Measurements from ENCODE around the gene IFNL3. TPM values are rescaled to one million over a fixed set of nuclear protein-coding genes. Genes with fewer than 3 reads are reported as not detected.
A peak's percentile ranks its signal among the peaks of the same experiment; 100 is the strongest.

The IFNL3 gene
- total and polyA plus RNA-seq, 2 of the 13 experiments (the other 11 are each of a cell fraction or from before 2014, with no cell fraction given) = not detected

DNA sequence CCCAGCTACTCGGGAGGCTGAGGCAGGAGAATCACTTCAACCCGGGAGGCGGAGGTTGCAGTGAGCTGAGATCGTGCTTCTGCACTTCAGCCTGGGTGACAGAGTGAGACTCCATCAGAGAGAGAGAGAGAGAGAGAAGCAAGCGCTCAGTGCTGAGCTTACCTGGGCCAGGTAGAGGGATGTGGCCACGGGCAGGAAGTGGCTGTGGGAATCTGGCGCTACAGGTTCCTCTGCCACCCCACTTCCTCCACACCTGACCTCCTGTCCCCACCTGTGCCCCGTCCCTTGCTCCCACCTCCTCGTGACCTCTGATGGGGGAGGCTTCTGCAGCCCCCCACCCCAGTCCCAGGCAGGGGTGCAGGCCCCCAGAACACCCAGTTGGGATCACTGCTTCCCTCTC, 49.1 kb downstream of the IFNL3 start:
- in situ Hi-C loops (cut with HindIII; ENCODE audit: extremely low pct_ligation_motif_present, low pct_unique_long_range_greater_than_20kb) = no loop called here
- H3K36me3 ChIP-seq (replicated peaks in 1 of 2; ENCODE audit: control insufficient read depth in 1 of 2, insufficient read depth in 2 of 2, low read length in 2 of 2) = no peaks in the 10 kb centered on the region
- 29% methylated on average over 9 of the region's 9 CpGs for WGBS (ENCODE audit: low lambda C conversion rate)
- no peaks in the 10 kb centered on the region for H3K9me3 ChIP-seq (ENCODE audit: low read length)
- FAIRE-seq (no peak), DNase-seq (ENCODE audit: low spot score) (no peak), ATAC-seq (no peak)
- no peak overlapping the region for H2AFZ ChIP-seq (ENCODE audit: low read length)
- POLR2A ChIA-PET = interaction anchor here (0.8 kb wide), 1 partner anchor 132 kb away, joined by 3 read pairs; no protein-coding TSS in a partner anchor
- no peaks in the 10 kb centered on the region for H4K20me1 ChIP-seq (ENCODE audit: insufficient read depth, low read length)
- no TSS peak for BruUV-seq (replicated peaks)
- no peak overlapping the region for H3K4me2 ChIP-seq (ENCODE audit: low read depth, low read length)
- intact Hi-C loops (cut with micrococcal nuclease; ENCODE audit: unreplicated experiment) = no loop called here
- CTCF ChIA-PET (ENCODE audit: low intra/inter-chr PET ratio, low total read pairs) = no interaction called here
- peaks cover 12% of the 10 kb centered on the region for H3K4me1 ChIP-seq (ENCODE audit: insufficient read depth, low read length)
- no peak overlapping the region for H3K9ac ChIP-seq (ENCODE audit: insufficient read depth, low read depth, low read length)
- H3K27ac ChIP-seq (ENCODE audit: extremely low read length, insufficient read depth, low read length) = no peak overlapping the region
- TF ChIP-seq ZNF232 (CRISPR knock-in tag; IDR thresholded peaks at IDR 0.05; ENCODE audit: borderline replicate concordance) (no peak), POLR2A (IDR thresholded peaks at IDR 0.05; ENCODE audit: insufficient read depth in 1 of 2, low read depth in 2 of 2, low read length in 2 of 2) (no peak), RBAK (CRISPR knock-in tag; IDR thresholded peaks at IDR 0.05) (no peak), FOSL1 (CRISPR knock-in tag; IDR thresholded peaks at IDR 0.05; ENCODE audit: borderline replicate concordance) (no peak)
- TF ChIP-seq, protein P1, sequence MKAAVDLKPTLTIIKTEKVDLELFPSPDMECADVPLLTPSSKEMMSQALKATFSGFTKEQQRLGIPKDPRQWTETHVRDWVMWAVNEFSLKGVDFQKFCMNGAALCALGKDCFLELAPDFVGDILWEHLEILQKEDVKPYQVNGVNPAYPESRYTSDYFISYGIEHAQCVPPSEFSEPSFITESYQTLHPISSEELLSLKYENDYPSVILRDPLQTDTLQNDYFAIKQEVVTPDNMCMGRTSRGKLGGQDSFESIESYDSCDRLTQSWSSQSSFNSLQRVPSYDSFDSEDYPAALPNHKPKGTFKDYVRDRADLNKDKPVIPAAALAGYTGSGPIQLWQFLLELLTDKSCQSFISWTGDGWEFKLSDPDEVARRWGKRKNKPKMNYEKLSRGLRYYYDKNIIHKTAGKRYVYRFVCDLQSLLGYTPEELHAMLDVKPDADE (CRISPR knock-in tag; IDR thresholded peaks at IDR 0.05) = no peak
- no peak overlapping the region for H3K4me3 ChIP-seq (replicated peaks in 1 of 3; ENCODE audit: insufficient read depth in 1 of 3, low read depth in 2 of 3, low read length in 3 of 3)
- no peaks in the 10 kb centered on the region for H3K79me2 ChIP-seq (ENCODE audit: insufficient read depth, low read length)
- H3K27me3 ChIP-seq (ENCODE audit: control insufficient read depth in 1 of 2, insufficient read depth in 2 of 2, low read length in 2 of 2) = peaks cover 5 to 44% of the 10 kb centered on the region in 2 experiments; a peak in 4 of 5 replicates

- Histone ChIP-seq H3K4me3 (replicated peaks in 1 of 3; ENCODE audit: insufficient read depth in 1 of 3, low read depth in 2 of 3, low read length in 3 of 3) (no peak overlapping the region), H3K27me3 (ENCODE audit: control insufficient read depth in 1 of 2, insufficient read depth in 2 of 2, low read length in 2 of 2) (peaks cover 5 to 40% of the 10 kb centered on the region in 2 experiments; a peak in 4 of 5 replicates), H3K9me3 (ENCODE audit: low read length) (no peaks in the 10 kb centered on the region), H4K20me1 (ENCODE audit: insufficient read depth, low read length) (no peaks in the 10 kb centered on the region), H3K79me2 (ENCODE audit: insufficient read depth, low read length) (no peaks in the 10 kb centered on the region), H3K4me1 (ENCODE audit: insufficient read depth, low read length) (peaks cover 12% of the 10 kb centered on the region), H2AFZ (ENCODE audit: low read length) (no peak overlapping the region), H3K9ac (ENCODE audit: insufficient read depth, low read depth, low read length) (no peak overlapping the region), H3K4me2 (ENCODE audit: low read depth, low read length) (no peak overlapping the region), H3K36me3 (replicated peaks in 1 of 2; ENCODE audit: control insufficient read depth in 1 of 2, insufficient read depth in 2 of 2, low read length in 2 of 2) (no peaks in the 10 kb centered on the region), H3K27ac (ENCODE audit: extremely low read length, insufficient read depth, low read length) (no peak overlapping the region)
- ChIA-PET CTCF (ENCODE audit: low intra/inter-chr PET ratio, low total read pairs) (no interaction called here), POLR2A (no interaction called here)
- no TSS peak for BruUV-seq (replicated peaks)
- WGBS (ENCODE audit: low lambda C conversion rate) = 21% methylated on average over 4 of the region's 9 CpGs
- intact Hi-C loops (cut with micrococcal nuclease; ENCODE audit: unreplicated experiment) = no loop called here
- in situ Hi-C loops (cut with HindIII; ENCODE audit: extremely low pct_ligation_motif_present, low pct_unique_long_range_greater_than_20kb) = no loop called here
- DNase-seq (ENCODE audit: low spot score) = no peak
- ATAC-seq = no peak
- FAIRE-seq = no peak
- TF ChIP-seq, protein P2, sequence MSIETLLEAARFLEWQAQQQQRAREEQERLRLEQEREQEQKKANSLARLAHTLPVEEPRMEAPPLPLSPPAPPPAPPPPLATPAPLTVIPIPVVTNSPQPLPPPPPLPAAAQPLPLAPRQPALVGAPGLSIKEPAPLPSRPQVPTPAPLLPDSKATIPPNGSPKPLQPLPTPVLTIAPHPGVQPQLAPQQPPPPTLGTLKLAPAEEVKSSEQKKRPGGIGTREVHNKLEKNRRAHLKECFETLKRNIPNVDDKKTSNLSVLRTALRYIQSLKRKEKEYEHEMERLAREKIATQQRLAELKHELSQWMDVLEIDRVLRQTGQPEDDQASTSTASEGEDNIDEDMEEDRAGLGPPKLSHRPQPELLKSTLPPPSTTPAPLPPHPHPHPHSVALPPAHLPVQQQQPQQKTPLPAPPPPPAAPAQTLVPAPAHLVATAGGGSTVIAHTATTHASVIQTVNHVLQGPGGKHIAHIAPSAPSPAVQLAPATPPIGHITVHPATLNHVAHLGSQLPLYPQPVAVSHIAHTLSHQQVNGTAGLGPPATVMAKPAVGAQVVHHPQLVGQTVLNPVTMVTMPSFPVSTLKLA (IDR thresholded peaks at IDR 0.05) = no peak
- TF ChIP-seq, protein P3, sequence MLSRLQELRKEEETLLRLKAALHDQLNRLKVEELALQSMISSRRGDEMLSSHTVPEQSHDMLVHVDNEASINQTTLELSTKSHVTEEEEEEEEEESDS (CRISPR knock-in tag; IDR thresholded peaks at IDR 0.05; ENCODE audit: borderline replicate concordance) = no peak
- TF ChIP-seq SRSF4 (IDR thresholded peaks at IDR 0.05; ENCODE audit: low read depth, low read length, poor library complexity, severe bottlenecking) (no peak), ZNF768 (CRISPR knock-in tag; IDR thresholded peaks at IDR 0.05) (peak; percentile 80; the same call in 1 of the 2 replicates), IRF2 (CRISPR knock-in tag; IDR thresholded peaks at IDR 0.05) (no peak), ZNF549 (CRISPR knock-in tag; IDR thresholded peaks at IDR 0.05) (no peak), ZNF652 (CRISPR knock-in tag; IDR thresholded peaks at IDR 0.05; ENCODE audit: borderline replicate concordance, low read depth) (no peak), ZMYM3 (CRISPR knock-in tag; IDR thresholded peaks at IDR 0.05) (0 out of 2 replicates have a peak, but pooled peaks have one; percentile 19), ZNF121 (CRISPR knock-in tag; IDR thresholded peaks at IDR 0.05) (0 out of 2 replicates have a peak, but pooled peaks have one; percentile 27)
Measured at GRCh38 chr19:39194832-39195542, 49.8 kb downstream of the IFNL3 start.
